AG09309 (cell line): ENCODE measurements around the gene TNFAIP3.

ENCODE experiments used
- DNase-seq: peaks from one replicate; pipeline ENCODE4 v3.0.0-alpha.2; 2010; ENCODE audit warnings: low read depth
- H3K4me3 ChIP-seq: 2 replicates; pipeline ENCODE4 v1.5.1; 2011; ENCODE audit warnings: mild to moderate bottlenecking, low read depth, low read length, moderate library complexity; ENCODE audit not compliant: control insufficient read depth
- CTCF ChIP-seq: IDR thresholded peaks from 2 replicates; pipeline ENCODE4 v1.5.1; 2011; ENCODE audit warnings: mild to moderate bottlenecking, low read depth, low read length, inconsistent platforms; ENCODE audit not compliant: insufficient read depth, control insufficient read depth; ENCODE audit errors: missing control alignments

TNFAIP3 gene

GRCh38 chr6:137849181-137849980 is 17.7 kb upstream of the TNFAIP3 start:
- DNase-seq, result no peak
- no peak for TF ChIP-seq CTCF
- H3K4me3 ChIP-seq, result no peak overlapping the region

- DNase-seq, result no peak
- TF ChIP-seq CTCF, result no peak
- no peak overlapping the region for H3K4me3 ChIP-seq
Observed at GRCh38 chr6:137849981-137850714, 16.9 kb upstream of the TNFAIP3 start.

- no peak for TF ChIP-seq CTCF
- H3K4me3 ChIP-seq, result no peak overlapping the region
- DNase-seq, result no peak
Observed at GRCh38 chr6:137850816-137851602, 16.1 kb upstream of the TNFAIP3 start.

GRCh38 chr6:137851669-137852068 is 15.4 kb upstream of the TNFAIP3 start:
- DNase-seq, result no peak
- no peak overlapping the region for H3K4me3 ChIP-seq
- no peak for TF ChIP-seq CTCF

- DNase-seq, result no peak
- no peak for TF ChIP-seq CTCF
- H3K4me3 ChIP-seq, result no peak overlapping the region
Observed at GRCh38 chr6:137852346-137852745, 14.7 kb upstream of the TNFAIP3 start.

GRCh38 chr6:137852811-137853210 is 14.2 kb upstream of the TNFAIP3 start:
- TF ChIP-seq CTCF, result no peak
- no peak overlapping the region for H3K4me3 ChIP-seq
- no peak for DNase-seq
